GM21528 (cell line): Measurements from ENCODE around the gene SELENOM.
"Not testable (repeated sequence)": the region's sequence is repeated elsewhere in the genome, so short reads cannot be mapped to it uniquely, and the experiment has no call there.

Source experiments
- ATAC-seq: cut with Tn5 transposase; IDR thresholded peaks from one replicate; pipeline ENCODE4 v1.9.1; 2021; ENCODE audit warnings: mild to moderate bottlenecking, moderate library complexity; ENCODE audit not compliant: unreplicated experiment, low FRiP score

The SELENOM gene

DNA sequence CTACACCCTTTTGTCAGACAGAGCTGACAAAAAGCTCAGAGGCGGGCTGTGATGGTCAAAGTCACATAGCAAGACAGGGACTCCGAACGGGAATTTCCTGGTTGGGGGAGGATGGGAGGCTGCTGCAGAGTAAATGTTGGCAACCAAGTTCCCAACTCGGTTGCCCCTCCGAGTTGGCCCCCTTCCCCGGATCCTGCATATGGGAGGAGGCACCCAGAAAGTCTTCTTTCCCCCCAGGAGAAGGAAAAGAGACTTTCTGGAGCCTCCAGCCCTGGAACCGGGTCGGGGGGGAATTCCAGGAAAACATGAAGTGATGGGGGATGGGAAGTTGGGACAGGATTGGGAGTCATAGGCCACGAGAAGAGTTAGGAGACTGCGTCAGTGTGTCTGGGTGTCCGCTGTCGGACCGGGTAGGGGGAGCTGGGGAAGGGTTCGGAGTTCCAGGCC is 614 bp downstream of the SELENOM start:
- no peak for ATAC-seq

DNA sequence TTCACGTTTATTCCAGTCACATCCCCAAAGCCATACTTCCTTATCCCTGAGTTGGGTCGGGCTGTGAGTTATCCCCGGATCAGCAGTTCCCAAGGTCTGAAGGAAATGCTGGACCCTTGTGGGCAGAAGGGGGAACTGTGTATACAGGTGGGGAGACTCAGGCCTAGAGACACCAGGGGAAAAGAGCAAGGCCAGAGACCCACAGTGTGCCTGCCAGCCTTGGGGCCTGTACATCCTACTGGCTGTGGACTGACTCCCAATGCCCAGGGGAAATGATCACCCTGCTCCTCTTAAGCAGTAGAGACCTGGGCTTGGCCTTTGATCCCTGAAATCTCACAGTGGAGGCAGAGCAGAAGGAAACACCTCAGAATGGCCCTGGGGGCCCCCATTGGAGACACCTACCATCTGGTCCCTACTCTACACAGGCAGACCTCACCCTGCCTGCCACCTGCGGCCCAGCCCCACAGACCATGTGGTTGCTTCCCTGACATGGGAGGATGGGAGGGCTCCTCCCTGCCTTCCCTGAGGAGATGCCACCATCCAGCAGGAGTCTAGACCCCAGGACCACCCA is 1.3 kb downstream of the SELENOM start:
- ATAC-seq: no peak

DNA sequence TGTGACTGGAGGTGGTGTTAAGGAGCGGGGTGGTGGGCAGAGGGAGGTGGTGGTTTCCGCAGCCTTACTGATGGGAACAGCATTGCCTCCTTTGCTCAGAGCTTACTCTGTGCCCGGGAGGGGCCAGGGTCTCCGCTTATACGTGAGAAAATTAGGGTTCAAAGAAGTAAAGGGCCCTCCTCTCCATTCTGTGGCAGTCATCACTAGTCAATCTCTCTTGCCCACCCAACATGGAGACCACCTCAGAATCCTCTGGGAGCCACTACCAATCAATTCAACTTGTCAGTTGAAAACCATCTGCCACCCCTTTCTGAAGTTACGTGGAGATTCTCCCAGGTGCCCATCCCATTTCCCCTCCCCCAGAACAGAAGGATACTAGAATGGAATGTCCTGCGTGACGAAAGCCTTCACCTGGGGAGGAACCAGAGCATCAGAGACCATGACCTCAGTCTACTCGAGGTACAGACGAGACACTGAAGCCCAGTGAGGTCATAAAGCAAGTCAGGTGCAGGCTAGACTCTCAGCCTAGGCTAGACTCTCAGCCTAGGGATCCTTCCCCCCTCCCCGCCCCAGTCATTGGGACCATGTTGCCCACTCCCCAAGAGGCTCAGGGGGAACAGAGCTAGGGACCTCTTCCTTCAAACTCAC is 2.0 kb downstream of the SELENOM start:
- no peak for ATAC-seq

- ATAC-seq: no peak
These were observed 2.5 kb downstream of the SELENOM start for GRCh38 chr22:31104869-31105268.

DNA sequence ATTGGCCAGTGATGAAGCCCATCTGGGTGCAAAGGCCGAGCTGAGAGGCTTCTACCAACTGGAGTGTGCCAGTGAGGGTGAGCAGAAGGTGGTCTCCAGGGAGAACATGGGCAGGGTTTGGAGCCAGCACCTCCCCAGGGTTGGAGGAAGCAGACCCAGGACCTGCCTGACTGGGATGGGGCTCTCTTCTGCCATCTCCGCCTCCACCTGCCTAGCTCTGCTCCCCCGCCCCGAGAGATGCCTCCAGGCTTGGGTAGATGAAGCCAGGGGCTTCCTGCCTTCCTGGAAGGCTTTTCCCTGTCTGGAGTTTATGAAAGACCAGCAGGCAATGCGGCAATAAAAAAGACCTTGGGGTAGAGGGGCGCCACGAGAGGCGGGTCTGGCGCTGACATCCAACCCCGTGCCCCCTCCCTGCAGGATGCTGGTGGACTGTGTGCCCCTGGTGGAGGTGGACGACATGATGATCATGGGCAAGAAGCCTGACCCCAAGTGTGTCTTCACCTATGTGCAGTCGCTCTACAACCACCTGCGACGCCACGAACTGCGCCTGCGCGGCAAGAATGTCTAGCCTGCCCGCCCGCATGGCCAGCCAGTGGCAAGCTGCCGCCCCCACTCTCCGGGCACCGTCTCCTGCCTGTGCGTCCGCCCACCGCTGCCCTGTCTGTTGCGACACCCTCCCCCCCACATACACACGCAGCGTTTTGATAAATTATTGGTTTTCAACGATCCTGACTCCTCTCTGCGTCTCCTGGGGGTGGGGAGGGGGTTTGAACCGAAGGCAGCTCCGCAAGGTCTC is 3.3 kb downstream of the SELENOM start:
- no peak for ATAC-seq

DNA sequence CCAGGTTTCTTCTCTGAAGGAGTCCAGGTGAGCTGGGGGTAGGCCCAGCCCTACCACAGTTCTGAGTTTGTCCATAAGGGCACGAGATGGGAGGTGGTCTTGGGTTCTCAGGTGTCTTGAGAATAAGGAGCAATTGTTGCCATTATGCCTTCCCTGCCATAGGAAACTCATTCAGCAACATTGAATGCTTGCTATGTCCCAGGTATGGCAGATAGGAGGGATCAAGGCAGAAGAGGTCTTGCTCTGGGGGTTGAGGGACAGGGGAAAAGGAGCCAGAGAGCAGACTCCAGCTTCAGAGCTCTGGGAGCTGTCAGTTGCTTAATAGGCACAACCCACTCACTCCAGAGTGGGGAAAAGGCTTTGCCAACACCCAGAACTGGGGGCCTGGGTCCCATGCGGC is 4.3 kb downstream of the SELENOM start:
- no peak for ATAC-seq

DNA sequence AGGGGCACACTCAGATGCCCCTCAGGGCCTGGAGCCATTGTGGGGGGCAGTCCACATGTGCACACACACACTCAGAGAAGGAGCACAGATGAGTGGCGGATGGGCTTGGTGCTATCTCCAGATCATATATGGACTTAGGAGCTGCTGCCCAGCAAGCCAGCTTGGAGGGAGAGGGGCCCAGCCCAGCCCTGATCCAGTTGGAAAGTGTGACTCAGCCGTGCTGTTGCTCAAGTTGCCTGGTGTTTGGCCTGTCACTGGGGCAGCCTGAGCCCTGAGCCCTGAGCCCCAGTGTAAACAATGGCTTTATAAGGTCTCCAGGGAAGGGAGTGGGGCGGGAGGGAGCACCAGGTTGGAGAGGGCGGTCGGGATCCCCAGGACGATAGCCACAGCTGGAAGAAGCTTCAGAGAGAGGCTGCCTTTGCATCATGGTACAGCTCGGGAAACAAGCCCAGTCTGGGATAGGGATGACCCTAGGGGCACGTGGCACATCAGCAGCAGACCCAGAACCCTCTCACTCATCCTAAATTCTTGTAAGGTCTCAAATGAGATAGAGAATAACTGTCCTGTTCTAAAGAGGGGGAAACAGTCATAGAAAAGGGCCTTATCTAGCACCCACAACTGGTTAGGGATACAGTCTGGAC is 4.8 kb downstream of the SELENOM start:
- no peak for ATAC-seq

GRCh38 chr22:31100762-31101525 is 6.4 kb downstream of the SELENOM start:
- no peak for ATAC-seq

GRCh38 chr22:31099841-31100761 is 7.3 kb downstream of the SELENOM start:
- no peak for ATAC-seq

GRCh38 chr22:31099386-31099785 is 8.0 kb downstream of the SELENOM start:
- no peak for ATAC-seq

GRCh38 chr22:31098632-31099110 is 8.7 kb downstream of the SELENOM start:
- ATAC-seq: no peak

DNA sequence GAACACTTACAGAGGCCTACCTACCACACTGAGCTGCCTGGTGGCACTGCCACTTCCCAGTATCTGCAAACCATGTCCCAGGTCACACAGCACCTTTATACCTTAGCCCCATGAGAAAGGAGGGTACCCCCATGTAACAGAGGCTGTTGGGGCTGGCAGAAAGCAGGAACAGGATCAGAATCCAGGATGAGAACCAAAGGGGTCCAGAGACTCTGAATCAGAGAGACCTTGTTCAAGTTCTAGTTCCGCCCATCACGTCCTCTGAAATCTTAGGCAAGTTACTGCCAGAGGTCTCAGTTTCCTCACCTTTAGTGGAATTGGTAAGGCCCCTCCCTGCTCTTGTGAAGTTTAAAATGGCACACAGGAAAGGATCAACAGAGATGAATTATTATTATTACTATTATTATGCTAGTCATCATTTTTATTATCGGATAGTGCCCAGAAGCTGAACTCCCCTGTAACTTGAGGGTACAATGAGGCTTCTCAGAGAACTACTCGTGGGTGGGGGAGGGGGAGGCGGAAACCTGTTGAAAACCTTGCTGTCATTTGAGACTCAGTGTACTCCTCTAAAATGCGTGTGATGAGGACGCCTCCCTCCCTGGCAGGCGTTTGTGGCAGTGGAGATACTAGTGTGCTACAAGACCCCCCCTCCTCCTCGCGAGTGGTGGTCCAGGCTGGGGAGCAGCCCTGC is 9.3 kb downstream of the SELENOM start:
- no peak for ATAC-seq

GRCh38 chr22:31097539-31097938 is 9.8 kb downstream of the SELENOM start:
- not testable (repeated sequence) for ATAC-seq

- ATAC-seq: no peak
These were observed 10.6 kb downstream of the SELENOM start for GRCh38 chr22:31096657-31097279.

DNA sequence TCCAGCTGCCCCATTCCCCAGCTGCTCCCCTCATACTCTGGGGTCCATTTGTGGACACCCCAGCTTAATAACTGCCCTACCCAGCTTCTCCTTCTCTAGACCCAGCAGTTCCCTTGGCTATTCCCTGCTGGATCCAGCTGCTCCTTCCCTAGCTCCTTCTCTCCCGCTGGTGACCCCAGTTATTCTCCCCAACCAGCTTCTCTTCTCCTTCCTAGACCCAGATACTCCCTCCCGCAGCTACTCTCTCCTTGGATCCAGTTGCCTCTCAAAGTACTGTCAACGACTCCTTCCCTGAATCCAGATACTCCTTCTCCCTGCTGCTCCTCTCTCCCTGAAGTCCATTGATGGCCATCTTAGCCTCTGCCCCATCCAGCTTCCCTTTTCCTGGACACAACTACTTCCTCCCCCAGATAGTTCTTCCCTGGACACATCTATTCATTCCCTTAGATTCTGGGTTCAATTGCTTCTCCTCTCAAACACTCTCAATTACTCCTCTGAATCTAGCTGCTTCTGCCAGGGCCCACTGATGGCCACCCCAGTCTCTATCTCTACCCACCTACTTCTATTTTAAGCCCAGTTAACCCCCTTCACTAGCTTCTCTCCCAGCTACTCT is 11.6 kb downstream of the SELENOM start:
- ATAC-seq: no peak

- ATAC-seq: no peak
These were observed 12.6 kb downstream of the SELENOM start for GRCh38 chr22:31094741-31095140.

- ATAC-seq: no peak
These were observed 13.3 kb downstream of the SELENOM start for GRCh38 chr22:31094021-31094551.
